T-helper 2 cell (primary cell): ENCODE measurements around the gene KHSRP.
"Not testable (repeated sequence)": the region's sequence is repeated elsewhere in the genome, so short reads cannot be mapped to it uniquely, and the experiment has no call there.

Experiments used
- DNase-seq, 5 experiments: peaks; one replicate each; pipeline versions ENCODE4 v3.0.0 to v3.0.0-alpha.2; 2012 to 2022

The KHSRP gene

GRCh38 chr19:6451583-6452222 is 27.1 kb upstream of the KHSRP start:
- DNase-seq = no peak

- DNase-seq = no peak
Observed at GRCh38 chr19:6450166-6450565, 25.6 kb upstream of the KHSRP start.

GRCh38 chr19:6448045-6448444 is 23.4 kb upstream of the KHSRP start:
- DNase-seq = no peak

- no peak for DNase-seq
Observed at GRCh38 chr19:6446452-6446851, 21.8 kb upstream of the KHSRP start.

- no peak for DNase-seq
Observed at GRCh38 chr19:6443986-6444385, 19.4 kb upstream of the KHSRP start.

- DNase-seq = no peak
Observed at GRCh38 chr19:6442087-6442688, 17.6 kb upstream of the KHSRP start.

GRCh38 chr19:6440905-6441304 is 16.3 kb upstream of the KHSRP start:
- DNase-seq = no peak

GRCh38 chr19:6439743-6440142 is 15.1 kb upstream of the KHSRP start:
- DNase-seq = no peak

- DNase-seq = no peak
Observed at GRCh38 chr19:6433663-6434062, 9.1 kb upstream of the KHSRP start, which contains the start of gene SLC25A41. Gene SLC25A41 (minus strand): TSS chr19:6433763. CDS start chr19:6433693, 70 bp downstream.

GRCh38 chr19:6433165-6433564 is 8.6 kb upstream of the KHSRP start:
- DNase-seq = no peak

- no peak for DNase-seq
Observed at GRCh38 chr19:6431891-6432290, 7.3 kb upstream of the KHSRP start.

GRCh38 chr19:6429419-6430221 is 5.0 kb upstream of the KHSRP start:
- no peak for DNase-seq

- not testable (repeated sequence) for DNase-seq
Observed at GRCh38 chr19:6428692-6429418, 4.2 kb upstream of the KHSRP start.

GRCh38 chr19:6427131-6427530 is 2.5 kb upstream of the KHSRP start:
- DNase-seq = no peak

GRCh38 chr19:6425732-6426620 is 1.4 kb upstream of the KHSRP start:
- DNase-seq = peak in 1 of 5 experiments; percentile 26

GRCh38 chr19:6424939-6425731 is 524 bp upstream of the KHSRP start:
- DNase-seq = peak; percentile 95 to 100 (median 99)

GRCh38 chr19:6423499-6424194 is 964 bp downstream of the KHSRP start:
- peak in 3 of 5 experiments; percentile 4 to 46 (median 26) for DNase-seq

GRCh38 chr19:6421075-6422014 is 3.3 kb downstream of the KHSRP start:
- no peak for DNase-seq

GRCh38 chr19:6418562-6418932 is 6.1 kb downstream of the KHSRP start:
- DNase-seq = no peak
